MCF 10A (cell line): Measurements from ENCODE around the gene LGALS12. TPM values are rescaled to one million over a fixed set of nuclear protein-coding genes. Genes with fewer than 3 reads are reported as not detected.

ENCODE experiments used
- BruUV-seq: library from RNA; stranded (reverse); fragments of 400-500 nt; replicated peaks from 2 replicates; lab custom pipeline; 2021; lab: Mats Ljungman, UMichigan
- CTCF ChIA-PET: fragments of 300-600 bp; sonication (Branson Sonifier 250); formaldehyde crosslinking; extraction: SDS; loops from one replicate; lab custom pipeline; 2021; ENCODE audit warnings: antibody characterized with exemption, inconsistent platforms; lab: Yijun Ruan, JAX
- POLR2A ChIA-PET: fragments of 300-600, 350-650 bp; sonication (Branson Sonifier 250); formaldehyde crosslinking; extraction: SDS; loops from one replicate; lab custom pipeline; 2020; ENCODE audit warnings: antibody characterized with exemption, inconsistent platforms; lab: Yijun Ruan, JAX
- DNase-seq: peaks from one replicate; pipeline ENCODE4 v3.0.0-alpha.2; 2018; ENCODE audit not compliant: unreplicated experiment
- H3K27ac Mint-ChIP-seq: one replicate; pipeline ENCODE4 v1.8.0; 2022; ENCODE audit warnings: mild to moderate bottlenecking, low read depth, mixed read lengths; ENCODE audit not compliant: unreplicated experiment
- H3K27me3 Mint-ChIP-seq: one replicate; pipeline ENCODE4 v1.8.0; 2022; ENCODE audit warnings: mixed read lengths; ENCODE audit not compliant: insufficient read depth, unreplicated experiment
- H3K36me3 Mint-ChIP-seq: one replicate; pipeline ENCODE4 v1.8.0; 2022; ENCODE audit warnings: mild to moderate bottlenecking, moderate library complexity, mixed read lengths; ENCODE audit not compliant: insufficient read depth, unreplicated experiment
- H3K4me1 Mint-ChIP-seq: one replicate; pipeline ENCODE4 v1.8.0; 2022; ENCODE audit warnings: mixed read lengths; ENCODE audit not compliant: insufficient read depth, unreplicated experiment
- H3K4me3 Mint-ChIP-seq: one replicate; pipeline ENCODE4 v1.8.0; 2022; ENCODE audit warnings: mild to moderate bottlenecking, moderate library complexity, mixed read lengths; ENCODE audit not compliant: unreplicated experiment
- H3K9me3 Mint-ChIP-seq: one replicate; pipeline ENCODE4 v1.8.0; 2022; ENCODE audit warnings: mixed read lengths; ENCODE audit not compliant: unreplicated experiment
- intact Hi-C: fragments of 100-400 bp; cut with micrococcal nuclease; formaldehyde crosslinking; loops from 2 replicates; pipeline ENCODE4 v1.14.1; 2022
- total RNA-seq: library from RNA; stranded (reverse); gene quantifications from 2 replicates; pipeline ENCODE4 v1.2.3, GENCODE V29; 2022
- TF ChIP-seq, protein P1 (sequence below): fragments of 200-600 bp; IDR thresholded peaks from one replicate; pipeline ENCODE4 v1.8.0; 2022; ENCODE audit warnings: antibody characterized with exemption, mild to moderate bottlenecking; ENCODE audit not compliant: unreplicated experiment

Gene LGALS12
- total RNA-seq, 1 experiment from 2014 or later: not detected

DNA sequence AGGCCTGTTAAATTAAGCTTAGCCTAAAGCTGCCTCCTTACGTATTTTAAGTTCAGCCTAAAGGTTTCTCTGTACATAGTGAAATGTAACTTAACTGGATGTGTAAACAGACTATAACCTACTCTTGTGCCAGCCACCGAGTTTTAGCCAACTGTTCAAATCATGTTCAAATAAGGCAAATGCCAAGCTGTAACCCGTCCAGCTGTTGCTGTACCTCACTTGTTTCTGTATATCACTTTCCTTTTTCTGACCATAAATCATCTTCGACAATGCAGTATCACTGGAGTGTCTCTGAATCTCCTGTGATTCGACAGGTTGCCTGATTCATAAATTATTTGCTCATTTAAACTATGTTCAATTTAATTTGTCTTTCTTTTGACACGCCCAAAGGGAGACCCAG, 10.9 kb upstream of the LGALS12 start:
- POLR2A ChIA-PET: no interaction called here
- BruUV-seq: no TSS peak
- TF ChIP-seq, protein P1, sequence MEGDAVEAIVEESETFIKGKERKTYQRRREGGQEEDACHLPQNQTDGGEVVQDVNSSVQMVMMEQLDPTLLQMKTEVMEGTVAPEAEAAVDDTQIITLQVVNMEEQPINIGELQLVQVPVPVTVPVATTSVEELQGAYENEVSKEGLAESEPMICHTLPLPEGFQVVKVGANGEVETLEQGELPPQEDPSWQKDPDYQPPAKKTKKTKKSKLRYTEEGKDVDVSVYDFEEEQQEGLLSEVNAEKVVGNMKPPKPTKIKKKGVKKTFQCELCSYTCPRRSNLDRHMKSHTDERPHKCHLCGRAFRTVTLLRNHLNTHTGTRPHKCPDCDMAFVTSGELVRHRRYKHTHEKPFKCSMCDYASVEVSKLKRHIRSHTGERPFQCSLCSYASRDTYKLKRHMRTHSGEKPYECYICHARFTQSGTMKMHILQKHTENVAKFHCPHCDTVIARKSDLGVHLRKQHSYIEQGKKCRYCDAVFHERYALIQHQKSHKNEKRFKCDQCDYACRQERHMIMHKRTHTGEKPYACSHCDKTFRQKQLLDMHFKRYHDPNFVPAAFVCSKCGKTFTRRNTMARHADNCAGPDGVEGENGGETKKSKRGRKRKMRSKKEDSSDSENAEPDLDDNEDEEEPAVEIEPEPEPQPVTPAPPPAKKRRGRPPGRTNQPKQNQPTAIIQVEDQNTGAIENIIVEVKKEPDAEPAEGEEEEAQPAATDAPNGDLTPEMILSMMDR: no peak
- Mint-ChIP-seq H3K27me3 (peaks cover 11% of the 10 kb centered on the region), H3K36me3 (no peaks in the 10 kb centered on the region), H3K9me3 (peaks cover 7% of the 10 kb centered on the region), H3K4me3 (no peak overlapping the region), H3K27ac (no peak overlapping the region), H3K4me1 (no peaks in the 10 kb centered on the region)
- no peak for DNase-seq
- intact Hi-C loops: no loop called here
- CTCF ChIA-PET: interaction anchor here (0.5 to 1.1 kb wide), 2 partner anchors 16 to 166 kb away, joined by 3 to 4 read pairs; no protein-coding TSS in a partner anchor

DNA sequence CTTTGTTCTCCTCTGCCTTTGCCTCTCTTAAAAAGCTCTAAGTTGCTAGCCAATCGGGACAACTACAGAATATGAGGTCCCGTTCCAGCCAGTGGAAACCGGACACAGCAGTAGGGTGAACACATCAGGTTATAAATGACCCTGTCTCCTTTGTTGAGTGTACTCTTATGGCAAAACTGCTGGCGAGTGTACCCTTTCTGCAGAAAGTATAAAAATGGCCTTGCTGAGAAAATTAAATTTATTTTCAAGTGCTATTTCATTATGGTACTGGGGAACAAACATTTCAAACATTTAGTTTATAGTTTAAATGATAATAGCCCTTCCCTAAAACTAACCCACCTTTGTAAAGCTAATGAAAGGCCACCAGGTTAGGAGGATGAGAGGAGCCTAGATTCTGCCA, 6.0 kb upstream of the LGALS12 start:
- intact Hi-C loops: no loop called here
- TF ChIP-seq, protein P1: no peak
- no TSS peak for BruUV-seq
- H3K9me3 Mint-ChIP-seq: peaks cover 8% of the 10 kb centered on the region
- H3K27me3 Mint-ChIP-seq: no peaks in the 10 kb centered on the region
- H3K27ac Mint-ChIP-seq: no peak overlapping the region
- CTCF ChIA-PET: interaction anchor here (0.6 kb wide), 1 partner anchor 238 kb away, joined by 4 read pairs; no protein-coding TSS in a partner anchor
- no peaks in the 10 kb centered on the region for H3K36me3 Mint-ChIP-seq
- no peak for DNase-seq
- no peaks in the 10 kb centered on the region for H3K4me1 Mint-ChIP-seq
- H3K4me3 Mint-ChIP-seq: no peak overlapping the region
- POLR2A ChIA-PET: no interaction called here

DNA sequence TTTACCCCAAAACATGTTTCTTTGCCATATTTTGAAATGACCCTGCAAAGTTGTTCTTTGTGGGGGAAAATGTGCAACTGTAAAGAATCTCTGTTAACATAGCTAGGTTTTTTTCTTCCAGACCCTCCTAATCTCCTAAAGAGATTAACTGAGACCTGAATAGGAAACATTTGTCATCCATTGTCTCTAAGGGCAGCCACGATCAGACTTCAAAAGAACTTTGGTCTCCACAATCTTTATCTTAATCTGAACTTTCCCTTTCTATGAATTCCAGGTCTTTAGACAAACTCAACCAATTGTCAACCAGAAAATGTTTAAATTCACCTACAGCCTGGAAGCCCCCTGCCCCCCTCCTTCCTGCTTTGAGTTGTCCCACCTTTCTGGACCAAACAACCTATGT, 4.6 kb upstream of the LGALS12 start:
- Mint-ChIP-seq H3K36me3 (no peaks in the 10 kb centered on the region), H3K27me3 (no peaks in the 10 kb centered on the region), H3K9me3 (peaks cover 8% of the 10 kb centered on the region), H3K4me1 (no peaks in the 10 kb centered on the region), H3K4me3 (no peak overlapping the region), H3K27ac (no peak overlapping the region)
- TF ChIP-seq, protein P1: no peak
- intact Hi-C loops: no loop called here
- ChIA-PET CTCF (interaction anchor here (0.5 to 0.7 kb wide), 2 partner anchors 91 to 482 kb away, joined by 3 read pairs; no protein-coding TSS in a partner anchor), POLR2A (no interaction called here)
- BruUV-seq: no TSS peak
- no peak for DNase-seq

DNA sequence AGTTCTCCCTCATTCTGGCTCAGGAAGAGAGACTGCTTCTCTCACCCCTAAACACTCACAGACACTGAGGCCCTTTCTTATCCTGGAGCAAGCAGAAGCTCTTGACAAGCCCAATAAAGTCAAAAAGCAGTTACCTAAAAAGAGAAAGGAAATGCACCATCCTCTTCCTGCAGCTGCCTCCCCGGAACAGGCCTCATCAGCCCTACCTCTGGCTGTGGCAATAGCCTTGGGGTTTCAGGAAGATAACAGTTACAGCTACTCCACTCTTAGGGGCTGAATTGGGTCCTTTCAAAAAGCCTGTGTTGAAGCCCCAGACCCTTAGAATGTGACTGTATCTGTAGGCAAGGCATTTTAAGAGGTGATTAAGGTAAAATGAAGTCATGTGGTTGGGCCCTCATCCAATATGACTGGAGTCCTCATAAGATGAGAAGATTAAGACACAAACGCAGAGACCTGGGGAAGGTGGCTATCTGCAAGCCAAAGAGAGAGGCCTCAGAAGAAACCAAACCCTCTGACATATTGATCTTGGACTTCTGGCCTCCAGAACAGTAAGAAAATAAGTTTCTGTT, 3.5 kb upstream of the LGALS12 start:
- ChIA-PET CTCF (no interaction called here), POLR2A (no interaction called here)
- no peak for DNase-seq
- Mint-ChIP-seq H3K4me3 (no peak overlapping the region), H3K4me1 (no peaks in the 10 kb centered on the region), H3K9me3 (peaks cover 8% of the 10 kb centered on the region), H3K36me3 (no peaks in the 10 kb centered on the region), H3K27ac (no peak overlapping the region), H3K27me3 (no peaks in the 10 kb centered on the region)
- TF ChIP-seq, protein P1: no peak
- no TSS peak for BruUV-seq
- intact Hi-C loops: no loop called here
